ENCODE measurements around the gene ABCC11.

Gene ABCC11

DNA sequence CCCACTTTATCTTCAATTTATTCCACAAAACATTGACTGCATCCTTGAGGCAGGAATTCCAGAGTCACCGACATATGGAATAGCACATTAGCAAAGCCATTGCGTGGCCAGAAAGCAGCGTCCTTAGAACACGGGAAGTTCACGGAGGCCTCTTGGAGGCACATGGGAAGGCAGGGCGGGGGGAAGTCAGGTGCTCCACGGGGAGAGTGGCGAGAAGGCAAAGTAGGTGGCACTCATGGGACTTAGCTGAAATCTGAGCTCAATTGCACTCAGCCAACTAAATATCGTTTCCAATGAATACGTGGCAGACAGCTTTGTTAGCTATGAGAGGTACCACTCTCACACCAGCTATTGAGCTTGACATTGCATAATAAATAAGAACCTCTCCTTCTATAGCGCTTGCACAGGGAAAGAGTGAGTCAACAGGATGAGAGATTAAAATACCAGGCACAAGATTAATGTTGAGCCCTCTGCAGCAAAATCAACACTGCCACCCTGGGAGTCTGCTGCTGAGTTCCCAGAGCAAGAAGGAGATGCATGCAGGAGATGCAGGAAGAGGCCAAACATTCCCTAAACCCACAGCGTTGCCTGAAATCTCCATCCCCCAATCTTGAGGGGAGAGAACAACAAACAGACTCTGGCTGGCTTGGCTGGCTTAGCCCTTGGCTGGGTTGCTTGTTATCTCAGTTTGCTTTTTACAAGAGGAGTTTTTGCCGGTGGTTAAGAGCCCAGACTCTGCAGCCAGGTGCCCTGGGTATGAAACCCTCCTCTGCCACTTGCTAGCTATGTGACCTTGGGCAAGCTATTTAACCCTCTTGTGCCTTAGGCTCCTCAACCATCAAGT lies 120.3 kb downstream of the ABCC11 start:
- no peak for DNase-seq

DNA sequence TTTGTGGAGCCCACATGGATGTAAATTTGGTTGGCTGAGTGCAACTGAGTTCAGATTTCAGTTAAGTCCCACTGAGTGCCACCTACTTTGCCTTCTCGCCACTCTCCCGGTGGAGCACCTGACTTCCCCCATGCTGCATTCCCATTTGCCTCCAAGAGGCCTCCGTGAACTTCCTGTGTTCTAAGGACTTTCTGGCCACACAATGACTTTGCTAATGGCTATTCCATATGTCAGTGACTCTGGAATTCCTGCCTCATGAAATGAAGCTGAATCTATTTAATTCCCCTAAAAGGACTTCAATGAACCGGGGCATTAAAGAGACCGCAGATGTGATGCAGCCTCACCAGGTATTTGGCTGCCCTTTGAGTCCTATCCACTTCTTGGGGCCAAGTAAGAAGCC lies 121.5 kb downstream of the ABCC11 start:
- DNase-seq: no peak

DNA sequence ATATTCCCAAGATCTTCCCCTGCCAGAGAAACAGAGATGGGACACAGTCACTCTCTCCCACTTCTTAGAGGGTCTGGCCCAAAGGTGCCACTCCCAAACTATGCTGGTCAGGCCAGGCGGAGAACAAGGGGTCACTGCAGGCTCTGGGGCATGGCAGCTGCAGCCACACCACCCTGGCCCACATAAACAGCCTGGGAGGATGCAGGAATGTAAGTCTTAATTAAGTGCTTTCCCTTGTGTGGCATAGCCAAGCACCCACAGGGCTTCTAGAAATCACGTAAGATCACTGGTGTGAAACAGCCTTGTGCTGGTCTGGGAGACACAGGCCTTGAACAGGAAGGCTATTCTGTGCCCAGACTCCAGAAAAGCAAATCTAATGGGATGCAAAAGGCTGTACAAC lies 123.1 kb downstream of the ABCC11 start:
- DNase-seq: no peak

DNA sequence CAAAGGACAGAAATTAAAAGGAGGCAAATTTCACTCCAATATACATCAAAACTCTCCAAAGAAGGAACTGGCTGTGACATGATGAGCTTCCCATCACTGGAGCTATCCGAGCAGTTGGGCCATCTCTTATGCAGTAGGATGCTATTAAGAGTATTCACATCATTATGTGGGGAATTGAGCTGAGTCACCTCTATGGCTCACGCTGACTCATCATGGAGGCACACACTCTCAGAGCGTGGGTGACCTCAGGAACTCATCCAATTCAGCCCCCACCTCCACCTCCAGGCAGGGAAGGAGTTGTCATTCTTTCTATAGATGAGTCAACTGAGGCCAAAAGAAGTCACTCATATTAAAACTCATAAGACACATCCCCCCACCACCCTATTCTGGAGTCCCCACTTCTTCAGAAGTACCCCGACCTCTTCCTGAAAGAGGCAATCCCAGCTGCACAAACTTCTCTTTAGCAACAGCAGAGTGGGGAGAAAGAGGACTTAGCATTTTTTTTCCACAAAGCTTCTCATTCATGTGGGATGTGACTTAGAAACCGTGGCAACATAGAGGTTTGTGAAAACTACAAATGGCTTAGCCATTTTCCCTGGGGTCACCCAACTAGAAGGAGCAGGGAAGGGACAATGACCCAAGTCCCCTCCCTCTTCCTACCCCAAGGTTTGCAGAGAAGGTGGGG lies 124.1 kb downstream of the ABCC11 start:
- peak; percentile 57 for DNase-seq

DNA sequence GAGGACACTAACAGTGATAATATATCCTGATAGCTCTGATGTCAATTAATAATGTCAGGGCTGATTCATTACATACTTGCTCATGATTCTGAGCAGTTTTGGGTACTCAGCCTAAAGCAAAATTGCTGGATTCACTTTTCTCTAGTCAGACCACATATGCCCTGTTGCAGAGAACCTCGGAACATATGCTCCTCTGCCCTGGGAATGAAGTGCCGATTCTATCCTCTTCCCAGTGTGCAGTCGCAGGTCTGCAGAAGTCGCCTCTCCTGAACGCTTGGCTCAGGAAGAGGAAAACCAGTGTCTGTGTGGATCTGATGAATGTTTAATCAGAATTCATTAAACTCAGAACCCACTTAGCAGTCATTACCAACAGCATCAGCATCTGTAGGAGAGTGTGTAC lies 126.1 kb downstream of the ABCC11 start:
- no peak for DNase-seq

DNA sequence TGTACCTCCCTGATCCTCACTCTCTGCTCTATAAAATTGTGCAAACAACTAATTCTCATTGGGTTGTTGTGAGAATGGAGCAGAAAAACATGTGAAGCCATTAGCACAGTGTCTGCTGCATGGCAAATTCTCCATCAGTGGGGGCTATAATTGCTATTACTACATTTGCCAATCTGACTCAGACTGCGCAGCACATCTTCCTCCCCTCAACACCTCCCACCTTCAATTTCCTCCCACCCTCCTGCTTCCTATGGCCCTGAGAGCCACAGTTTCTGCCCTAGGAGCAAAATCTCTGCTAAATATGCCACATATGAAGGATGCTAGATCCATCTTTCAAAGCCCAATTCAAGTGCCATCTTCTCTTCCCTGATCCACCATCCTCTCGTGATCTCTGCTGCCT lies 128.5 kb downstream of the ABCC11 start:
- DNase-seq: no peak

DNA sequence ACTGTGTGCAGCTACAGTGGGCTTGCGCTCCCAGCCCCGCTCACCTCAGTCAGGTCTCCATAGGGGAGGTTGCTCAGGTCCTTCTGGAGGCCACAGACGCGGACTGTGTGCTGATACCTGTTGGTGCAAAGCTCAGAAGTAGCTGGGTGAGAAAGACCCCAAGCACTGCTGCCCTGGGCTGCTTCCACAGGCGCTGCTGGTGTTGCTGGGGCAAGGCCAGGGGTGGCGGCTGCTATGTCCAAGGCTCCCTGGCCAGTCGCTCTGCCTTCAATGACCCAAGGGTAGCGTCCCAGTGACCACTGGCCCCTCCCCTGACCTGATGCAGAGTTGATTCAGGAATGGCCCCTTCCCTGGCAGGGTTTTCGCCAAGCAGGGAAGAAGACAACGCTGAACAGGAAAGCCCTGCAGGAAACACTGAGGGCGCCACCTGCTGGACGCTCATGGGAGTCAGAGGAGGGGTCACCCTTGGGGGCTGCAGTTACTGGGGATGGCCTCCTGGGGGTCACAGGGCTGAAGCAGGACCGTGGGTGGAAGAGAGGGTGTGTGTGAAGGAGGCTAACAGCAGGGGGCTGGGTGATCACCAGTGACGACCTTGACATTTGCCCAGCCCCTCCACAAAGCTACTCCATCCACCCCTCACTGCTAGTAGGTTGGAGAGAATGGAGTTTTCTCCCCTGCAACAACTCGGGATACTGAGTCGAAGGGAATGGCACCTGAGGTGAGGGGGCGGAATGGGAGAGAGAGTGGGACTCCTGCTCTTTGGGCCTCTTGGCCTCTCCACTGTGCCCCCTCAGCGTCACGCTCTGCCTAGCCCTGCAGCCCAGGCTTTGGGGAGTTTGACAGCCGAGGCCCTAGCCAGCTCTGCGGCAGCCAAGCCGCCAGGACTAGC lies 129.9 kb downstream of the ABCC11 start:
- DNase-seq: peak; percentile 13
